PC-9 (cell line): ENCODE results near the gene TRPM8. TPM values are rescaled to one million over a fixed set of nuclear protein-coding genes. Genes with fewer than 3 reads are reported as not detected.

ENCODE experiments used
- BruUV-seq: library from RNA; stranded (reverse); fragments of 400-500 nt; replicated peaks from 2 replicates; lab custom pipeline; 2021; lab: Mats Ljungman, UMichigan
- CTCF ChIA-PET: fragments of 300-600 bp; sonication (Branson Sonifier 250); formaldehyde crosslinking; loops from one replicate; lab custom pipeline; 2022; ENCODE audit warnings: antibody characterized with exemption; lab: Charles Lee
- POLR2A ChIA-PET: fragments of 300-600 bp; sonication (Branson Sonifier 250); formaldehyde crosslinking; loops from one replicate; lab custom pipeline; 2022; ENCODE audit warnings: antibody characterized with exemption; ENCODE audit not compliant: unreplicated experiment; lab: Charles Lee
- DNase-seq, 2 experiments: peaks; one replicate each; pipeline versions ENCODE4 v3.0.0 to v3.0.0-alpha.2; 2015 to 2022; ENCODE audit warnings: mixed read lengths in 1 of 2
- H2AFZ ChIP-seq: fragments of 200-600 bp; sonication (generic); 2 replicates; pipeline ENCODE4 v1.8.1; 2017; ENCODE audit warnings: antibody characterized with exemption
- H3F3A ChIP-seq: fragments of 200-600 bp; sonication (generic); 2 replicates; pipeline ENCODE4 v1.8.1; 2017; ENCODE audit warnings: antibody characterized with exemption, mild to moderate bottlenecking, low read depth; ENCODE audit not compliant: insufficient read depth
- H3K27ac ChIP-seq: fragments of 200-600 bp; sonication (generic); 2 replicates; pipeline ENCODE4 v1.6.1; 2016; ENCODE audit warnings: mixed run types
- H3K27me3 ChIP-seq: fragments of 200-600 bp; sonication (generic); 2 replicates; pipeline ENCODE4 v1.6.1; 2016; ENCODE audit warnings: low read depth, mixed run types; ENCODE audit not compliant: insufficient read depth
- H3K36me3 ChIP-seq: fragments of 200-600 bp; sonication (generic); 2 replicates; pipeline ENCODE4 v1.6.1; 2016; ENCODE audit warnings: low read depth, mixed run types
- H3K4me1 ChIP-seq: fragments of 200-600 bp; sonication (generic); replicated peaks from 2 replicates; pipeline ENCODE4 v1.6.1; 2016; ENCODE audit warnings: mixed run types; ENCODE audit not compliant: insufficient read depth
- H3K4me2 ChIP-seq: fragments of 200-600 bp; sonication (generic); 2 replicates; pipeline ENCODE4 v1.6.1; 2017; ENCODE audit warnings: mixed run types
- H3K4me3 ChIP-seq: fragments of 200-600 bp; sonication (generic); 2 replicates; pipeline ENCODE4 v1.6.1; 2016; ENCODE audit warnings: mixed run types
- H3K79me2 ChIP-seq: fragments of 200-600 bp; sonication (generic); 2 replicates; pipeline ENCODE4 v1.6.1; 2017; ENCODE audit warnings: low read depth, mixed run types
- H3K9me2 ChIP-seq: fragments of 200-600 bp; sonication (generic); 2 replicates; pipeline ENCODE4 v1.8.1; 2017; ENCODE audit warnings: mild to moderate bottlenecking; ENCODE audit not compliant: insufficient read depth
- H3K9me3 ChIP-seq: fragments of 200-600 bp; sonication (generic); 2 replicates; pipeline ENCODE4 v1.8.1; 2016; ENCODE audit warnings: low read depth; ENCODE audit not compliant: insufficient read depth
- H4K20me1 ChIP-seq: fragments of 200-600 bp; sonication (generic); 2 replicates; pipeline ENCODE4 v1.8.1; 2017; ENCODE audit not compliant: insufficient read depth
- EZH2 ChIP-seq: fragments of 200-600 bp; sonication (generic); IDR thresholded peaks from 2 replicates; pipeline ENCODE4 v1.8.0; 2017; ENCODE audit warnings: antibody characterized with exemption, low read depth
- intact Hi-C: fragments of 100-400 bp; cut with micrococcal nuclease; formaldehyde crosslinking; loops from one replicate; pipeline ENCODE4 v1.10.0; 2022; ENCODE audit not compliant: unreplicated experiment
- total RNA-seq: library from RNA; stranded (reverse); gene quantifications from 2 replicates; pipeline ENCODE4 v1.2.3, GENCODE V29; 2021
- TF ChIP-seq, protein P1 (sequence below): fragments of 200-600 bp; sonication (generic); conservative IDR thresholded peaks from 2 replicates; pipeline ENCODE4 v1.6.1; 2017; ENCODE audit warnings: mixed run types, antibody characterized with exemption, mild to moderate bottlenecking, moderate library complexity

The TRPM8 gene
- total RNA-seq, 1 experiment from 2014 or later = 2.1 TPM

DNA sequence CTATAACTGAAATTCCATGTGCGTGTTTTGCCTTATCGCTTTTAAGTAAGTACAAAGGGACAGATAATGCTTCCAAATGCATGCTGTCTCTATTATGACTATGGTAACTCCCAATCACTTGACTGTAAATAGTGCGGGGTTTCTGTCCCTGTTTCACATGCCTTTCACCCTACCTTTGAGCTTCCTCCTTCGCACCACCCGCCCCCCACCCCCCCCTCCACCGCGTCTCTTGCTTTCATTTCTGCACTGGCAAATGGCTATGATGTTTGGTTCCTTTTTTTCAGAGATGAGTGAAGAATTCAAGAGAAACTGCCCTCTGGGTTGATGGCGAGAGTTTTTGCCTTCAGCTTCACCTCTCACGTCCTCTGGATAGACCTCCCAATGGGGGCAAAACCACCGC lies 108.3 kb downstream of the TRPM8 start:
- Histone ChIP-seq H2AFZ (no peak overlapping the region), H3K4me3 (no peak overlapping the region), H3K36me3 (no peaks in the 10 kb centered on the region), H4K20me1 (no peaks in the 10 kb centered on the region), H3F3A (no peaks in the 10 kb centered on the region), H3K9me2 (no peaks in the 10 kb centered on the region), H3K27me3 (no peaks in the 10 kb centered on the region), H3K4me2 (no peak overlapping the region), H3K4me1 (no peaks in the 10 kb centered on the region), H3K27ac (no peak overlapping the region), H3K79me2 (no peaks in the 10 kb centered on the region), H3K9me3 (no peaks in the 10 kb centered on the region)
- no peak for DNase-seq
- TF ChIP-seq, protein P1, sequence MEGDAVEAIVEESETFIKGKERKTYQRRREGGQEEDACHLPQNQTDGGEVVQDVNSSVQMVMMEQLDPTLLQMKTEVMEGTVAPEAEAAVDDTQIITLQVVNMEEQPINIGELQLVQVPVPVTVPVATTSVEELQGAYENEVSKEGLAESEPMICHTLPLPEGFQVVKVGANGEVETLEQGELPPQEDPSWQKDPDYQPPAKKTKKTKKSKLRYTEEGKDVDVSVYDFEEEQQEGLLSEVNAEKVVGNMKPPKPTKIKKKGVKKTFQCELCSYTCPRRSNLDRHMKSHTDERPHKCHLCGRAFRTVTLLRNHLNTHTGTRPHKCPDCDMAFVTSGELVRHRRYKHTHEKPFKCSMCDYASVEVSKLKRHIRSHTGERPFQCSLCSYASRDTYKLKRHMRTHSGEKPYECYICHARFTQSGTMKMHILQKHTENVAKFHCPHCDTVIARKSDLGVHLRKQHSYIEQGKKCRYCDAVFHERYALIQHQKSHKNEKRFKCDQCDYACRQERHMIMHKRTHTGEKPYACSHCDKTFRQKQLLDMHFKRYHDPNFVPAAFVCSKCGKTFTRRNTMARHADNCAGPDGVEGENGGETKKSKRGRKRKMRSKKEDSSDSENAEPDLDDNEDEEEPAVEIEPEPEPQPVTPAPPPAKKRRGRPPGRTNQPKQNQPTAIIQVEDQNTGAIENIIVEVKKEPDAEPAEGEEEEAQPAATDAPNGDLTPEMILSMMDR = no peak
- no peak for TF ChIP-seq EZH2
- CTCF ChIA-PET = interaction anchor here (0.6 kb wide), 1 partner anchor 34 kb away, joined by 9 read pairs; no protein-coding TSS in a partner anchor
- intact Hi-C loops = no loop called here
- no TSS peak for BruUV-seq
- POLR2A ChIA-PET = no interaction called here

DNA sequence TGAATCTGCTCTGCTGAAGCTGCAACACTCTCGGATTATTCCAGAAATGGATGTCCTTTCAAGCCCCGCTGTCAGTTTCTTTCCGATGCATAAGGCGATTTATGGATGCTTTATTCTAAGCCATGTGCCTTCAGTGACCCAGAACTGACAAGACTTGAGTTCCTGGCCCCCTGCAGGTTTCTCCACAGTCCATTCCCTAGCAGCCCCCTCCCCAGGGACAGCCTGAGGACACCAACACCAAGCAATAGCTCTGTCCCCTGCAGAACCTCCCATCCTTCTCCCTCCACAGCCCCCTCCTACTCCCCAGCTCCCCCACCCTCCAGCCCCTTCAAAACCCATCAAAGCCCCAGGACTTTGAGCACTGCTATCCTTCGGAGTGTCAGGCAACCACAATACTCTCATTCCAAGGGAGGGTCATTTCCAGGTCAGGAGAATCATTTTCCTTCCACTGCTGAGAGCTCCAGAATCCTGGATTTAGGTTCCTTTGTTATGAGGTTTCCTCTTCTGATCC lies 108.8 kb downstream of the TRPM8 start:
- intact Hi-C loops = no loop called here
- no peaks in the 10 kb centered on the region for H3F3A ChIP-seq
- no peak overlapping the region for H2AFZ ChIP-seq
- H4K20me1 ChIP-seq = no peaks in the 10 kb centered on the region
- H3K27ac ChIP-seq = no peak overlapping the region
- no peaks in the 10 kb centered on the region for H3K4me1 ChIP-seq
- no peaks in the 10 kb centered on the region for H3K9me3 ChIP-seq
- ChIA-PET CTCF (no interaction called here), POLR2A (no interaction called here)
- no TSS peak for BruUV-seq
- DNase-seq = no peak
- H3K79me2 ChIP-seq = no peaks in the 10 kb centered on the region
- TF ChIP-seq, protein P1 = no peak
- TF ChIP-seq EZH2 = no peak
- H3K27me3 ChIP-seq = no peaks in the 10 kb centered on the region
- H3K9me2 ChIP-seq = no peaks in the 10 kb centered on the region
- no peak overlapping the region for H3K4me2 ChIP-seq
- H3K36me3 ChIP-seq = no peaks in the 10 kb centered on the region
- H3K4me3 ChIP-seq = no peak overlapping the region

DNA sequence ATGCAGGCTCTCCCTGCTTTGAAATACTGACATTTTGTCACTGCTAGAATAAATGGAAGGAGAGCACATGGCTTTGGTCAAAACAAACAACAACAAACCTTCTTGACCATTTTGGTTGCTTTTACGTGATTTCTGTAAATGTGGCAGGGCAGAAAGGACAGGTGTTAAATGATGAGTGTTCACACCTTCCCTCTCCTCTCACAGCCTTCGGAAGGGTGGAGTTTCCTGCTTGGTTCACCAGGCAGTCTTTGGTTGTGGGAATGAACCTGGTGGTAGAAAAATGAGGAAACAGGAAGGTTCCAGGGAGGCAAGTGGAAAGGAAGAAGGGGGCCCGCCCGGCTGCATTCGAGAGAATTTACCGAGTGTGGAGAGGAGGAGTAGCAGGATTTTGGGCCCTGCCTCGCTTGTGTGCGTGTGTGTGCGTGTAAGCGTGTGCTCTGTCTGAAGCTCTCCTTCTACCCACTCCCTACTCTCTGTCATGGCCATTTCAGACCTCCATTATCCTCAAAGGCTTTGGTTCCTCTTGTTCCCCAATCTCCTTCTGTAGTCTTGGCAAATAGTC lies 109.6 kb downstream of the TRPM8 start:
- Histone ChIP-seq H3K27me3 (no peaks in the 10 kb centered on the region), H3K4me3 (no peak overlapping the region), H4K20me1 (no peaks in the 10 kb centered on the region), H3K9me2 (no peaks in the 10 kb centered on the region), H3K4me2 (no peak overlapping the region), H2AFZ (no peak overlapping the region), H3K4me1 (no peaks in the 10 kb centered on the region), H3K36me3 (no peaks in the 10 kb centered on the region), H3K9me3 (no peaks in the 10 kb centered on the region), H3K27ac (no peak overlapping the region), H3K79me2 (no peaks in the 10 kb centered on the region), H3F3A (no peaks in the 10 kb centered on the region)
- ChIA-PET POLR2A (no interaction called here), CTCF (no interaction called here)
- BruUV-seq = no TSS peak
- intact Hi-C loops = no loop called here
- DNase-seq = no peak
- TF ChIP-seq, protein P1 = no peak
- no peak for TF ChIP-seq EZH2
